Sigmoid colon (tissue), 7 donors: Measurements from ENCODE around the gene PPP2R2B. TPM values are rescaled to one million over a fixed set of nuclear protein-coding genes. Genes with fewer than 3 reads are reported as not detected.

Source experiments
- DNase-seq: peaks from one replicate; pipeline ENCODE4 v3.0.0-alpha.2; 2019
- H3K27ac ChIP-seq, 4 donors: fragments of 200-600 bp; sonication (generic); one replicate each; pipeline ENCODE4 v1.5.1; 2016 to 2019; ENCODE audit warnings: mild to moderate bottlenecking in 1 of 4
- H3K27me3 ChIP-seq, 3 donors: fragments of 200-600 bp; sonication (generic); one replicate each; pipeline ENCODE4 v1.5.1; 2019; ENCODE audit warnings: mild to moderate bottlenecking in 1 of 3
- H3K36me3 ChIP-seq, 4 donors: fragments of 200-600 bp; sonication (generic); one replicate each; pipeline ENCODE4 v1.5.1; 2016 to 2019
- H3K4me1 ChIP-seq, 4 donors: fragments of 200-600 bp; sonication (generic); one replicate each; pipeline ENCODE4 v1.5.1; 2017 to 2019
- H3K4me3 ChIP-seq, 4 donors: fragments of 200-600 bp; sonication (generic); one replicate each; pipeline ENCODE4 v1.5.1; 2017 to 2019; ENCODE audit warnings: mild to moderate bottlenecking in 2 of 4, moderate library complexity in 1 of 4
- H3K9me3 ChIP-seq, 4 donors: fragments of 200-600 bp in 3 of 4; sonication (generic) in 3 of 4; one replicate each; pipeline versions ENCODE4 v1.5.1 to v1.6.1; 2013 to 2019
- CTCF ChIP-seq, 4 experiments: fragments of 450-650 bp in 3 of 4; fragments of 200-600 bp in 1 of 4; IDR thresholded peaks; one replicate each; pipeline ENCODE4 v1.5.1; 2016 to 2019; ENCODE audit warnings: antibody characterized with exemption in 4 of 4, mild to moderate bottlenecking in 3 of 4, moderate library complexity in 2 of 4
- EP300 ChIP-seq, 4 donors: sonication (generic); formaldehyde crosslinking; IDR thresholded peaks; one replicate each; pipeline ENCODE4 v1.6.1; 2017; ENCODE audit warnings: antibody characterized with exemption in 4 of 4
- POLR2A ChIP-seq, 2 donors: fragments of 450-650 bp; IDR thresholded peaks; one replicate each; pipeline ENCODE4 v1.6.1; 2016; ENCODE audit warnings: antibody characterized with exemption in 2 of 2, mild to moderate bottlenecking in 2 of 2, moderate library complexity in 2 of 2
- POLR2AphosphoS5 ChIP-seq, 4 donors: sonication (generic); formaldehyde crosslinking; IDR thresholded peaks; one replicate each; pipeline ENCODE4 v1.6.1; 2017; ENCODE audit warnings: antibody characterized with exemption in 4 of 4
- WGBS, 2 donors: extraction: QIAGEN DNeasy Blood & Tissue Kit; methylation state at CpG; one replicate each; pipeline ENCODE4 v1.1.7; 2013; 5-methylcytosine and 5-hydroxymethylcytosine counted together
- intact Hi-C: fragments of 100-400 bp; cut with DNase I; formaldehyde crosslinking; loops from one replicate; pipeline ENCODE4 v1.15.1; 2023
- polyA plus RNA-seq, 3 donors: library from polyadenylated mRNA; stranded (reverse); fragments of 200-250 nt; gene quantifications; one replicate each; pipeline ENCODE4 v1.2.3, GENCODE V29; 2013
- total RNA-seq, 4 donors: library from RNA; depleted of rRNA; stranded (reverse); fragments of >200 nt; gene quantifications; one replicate each; pipeline ENCODE4 v1.1.0, GENCODE V29; 2016
- donor health status: healthy with polysubstance abuse.
- donor health status: Bipolar disorder and iron deficiency.
- donor health status: healthy.

Gene PPP2R2B
- total and polyA plus RNA-seq, 7 donors: 0.60 to 19.6 (median 7.4) TPM; not detected in 1

GRCh38 chr5:146770980-146771379 lies 107.6 kb downstream of the PPP2R2B start:
- TF ChIP-seq CTCF (IDR thresholded peaks at IDR 0.05) (no peak), POLR2A (IDR thresholded peaks at IDR 0.05) (no peak), EP300 (IDR thresholded peaks at IDR 0.05) (no peak), POLR2AphosphoS5 (IDR thresholded peaks at IDR 0.05) (no peak)
- intact Hi-C loops: no loop called here
- no peaks in the 10 kb centered on the region for H3K36me3 ChIP-seq
- H3K4me1 ChIP-seq: no peaks in the 10 kb centered on the region
- H3K4me3 ChIP-seq: no peak overlapping the region
- no peak overlapping the region for H3K27ac ChIP-seq
- H3K27me3 ChIP-seq: no peaks in the 10 kb centered on the region
- DNase-seq: no peak
- 82 to 86% methylated on average over 3 of the region's 3 CpGs for WGBS, 2 donors
- no peaks in the 10 kb centered on the region for H3K9me3 ChIP-seq

- Histone ChIP-seq H3K9me3 (no peaks in the 10 kb centered on the region), H3K4me1 (no peaks in the 10 kb centered on the region), H3K27ac (no peak overlapping the region), H3K36me3 (no peaks in the 10 kb centered on the region), H3K27me3 (no peaks in the 10 kb centered on the region), H3K4me3 (no peak overlapping the region)
- WGBS, 2 donors: 57 to 70% methylated on average over 2 of the region's 2 CpGs
- no peak for DNase-seq
- intact Hi-C loops: no loop called here
- TF ChIP-seq POLR2A (IDR thresholded peaks at IDR 0.05): no peak
- no peak for TF ChIP-seq CTCF (IDR thresholded peaks at IDR 0.05)
- TF ChIP-seq EP300 (IDR thresholded peaks at IDR 0.05): no peak
- no peak for TF ChIP-seq POLR2AphosphoS5 (IDR thresholded peaks at IDR 0.05)
These were observed 108.0 kb downstream of the PPP2R2B start for GRCh38 chr5:146770546-146770945.

GRCh38 chr5:146767534-146767933 lies 111.0 kb downstream of the PPP2R2B start:
- WGBS, 2 donors: 53 to 76% methylated on average over 3 of the region's 3 CpGs
- H3K9me3 ChIP-seq: no peaks in the 10 kb centered on the region
- no peak overlapping the region for H3K4me3 ChIP-seq
- H3K27ac ChIP-seq: no peak overlapping the region
- H3K36me3 ChIP-seq: no peaks in the 10 kb centered on the region
- TF ChIP-seq CTCF (IDR thresholded peaks at IDR 0.05) (no peak), POLR2AphosphoS5 (IDR thresholded peaks at IDR 0.05) (no peak)
- intact Hi-C loops: no loop called here
- no peak for DNase-seq
- H3K27me3 ChIP-seq: no peaks in the 10 kb centered on the region
- no peaks in the 10 kb centered on the region for H3K4me1 ChIP-seq

- Histone ChIP-seq H3K4me3 (no peak overlapping the region), H3K27me3 (no peaks in the 10 kb centered on the region), H3K36me3 (no peaks in the 10 kb centered on the region), H3K4me1 (no peaks in the 10 kb centered on the region), H3K9me3 (no peaks in the 10 kb centered on the region), H3K27ac (no peak overlapping the region)
- WGBS, 2 donors: 83 to 89% methylated on average over 1 of the region's 1 CpG
- TF ChIP-seq EP300 (IDR thresholded peaks at IDR 0.05): no peak
- TF ChIP-seq POLR2AphosphoS5 (IDR thresholded peaks at IDR 0.05): no peak
- TF ChIP-seq CTCF (IDR thresholded peaks at IDR 0.05): no peak
- no peak for DNase-seq
- intact Hi-C loops: no loop called here
These were observed 112.5 kb downstream of the PPP2R2B start for GRCh38 chr5:146766013-146766412.

- TF ChIP-seq POLR2A (IDR thresholded peaks at IDR 0.05) (no peak), CTCF (IDR thresholded peaks at IDR 0.05) (no peak), POLR2AphosphoS5 (IDR thresholded peaks at IDR 0.05) (no peak), EP300 (IDR thresholded peaks at IDR 0.05) (no peak)
- Histone ChIP-seq H3K27ac (no peak overlapping the region), H3K4me1 (no peaks in the 10 kb centered on the region), H3K36me3 (no peaks in the 10 kb centered on the region), H3K27me3 (no peaks in the 10 kb centered on the region), H3K9me3 (no peaks in the 10 kb centered on the region), H3K4me3 (no peak overlapping the region)
- DNase-seq: no peak
- WGBS, 2 donors: 55 to 63% methylated on average over 2 of the region's 2 CpGs
- intact Hi-C loops: no loop called here
These were observed 113.3 kb downstream of the PPP2R2B start for GRCh38 chr5:146765089-146765832.
